ENCODE measurements around the gene NENF.

Gene NENF

DNA sequence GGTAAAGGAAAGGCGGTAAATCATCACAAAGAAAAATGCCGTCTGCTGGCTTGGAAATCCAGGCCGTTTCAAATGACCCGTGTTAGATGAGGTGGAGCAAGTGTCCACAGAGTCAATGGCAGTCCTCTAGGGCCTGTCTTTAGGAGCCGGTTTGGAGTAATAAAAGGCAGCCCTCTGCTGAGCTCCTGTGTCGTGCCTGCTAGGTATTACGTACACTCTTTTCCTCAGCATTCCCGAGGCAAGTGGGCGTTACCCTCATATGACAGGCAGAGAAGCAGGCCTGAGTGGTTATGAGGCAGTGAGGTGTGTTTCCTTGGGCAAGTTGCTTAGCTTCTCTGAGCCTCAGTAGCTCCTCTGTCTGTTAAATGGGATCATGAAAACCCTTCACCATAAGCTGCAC lies 7.7 kb downstream of the NENF start:
- peaks cover 11% of the 10 kb centered on the region for H3K36me3 Mint-ChIP-seq (ENCODE audit: low read depth)
- H3K27ac Mint-ChIP-seq: no peak overlapping the region

DNA sequence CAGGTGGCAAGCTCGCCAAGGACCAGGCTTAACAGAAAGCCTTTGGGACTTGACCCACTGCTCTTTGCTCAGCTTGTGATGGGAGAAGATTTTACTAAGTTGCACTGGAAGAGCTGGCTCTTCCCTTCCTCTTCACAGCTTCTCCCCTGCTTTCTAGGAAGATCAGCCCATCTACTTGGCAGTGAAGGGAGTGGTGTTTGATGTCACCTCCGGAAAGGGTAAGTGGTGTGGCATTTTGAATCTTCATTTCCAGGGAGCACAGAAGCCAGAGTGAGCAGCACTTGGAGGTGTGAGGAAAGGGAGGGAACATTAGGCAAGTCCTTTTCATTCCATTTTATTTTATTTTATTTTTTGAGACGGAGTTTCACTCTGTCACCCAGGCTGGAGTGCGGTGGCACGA lies 9.7 kb downstream of the NENF start:
- Mint-ChIP-seq H3K9me3 (no peaks in the 10 kb centered on the region), H3K36me3 (ENCODE audit: low read depth) (peaks cover 16% of the 10 kb centered on the region), H3K4me1 (ENCODE audit: low read depth) (peaks cover 1% of the 10 kb centered on the region), H3K27me3 (ENCODE audit: low read depth) (no peaks in the 10 kb centered on the region), H3K27ac (no peak overlapping the region), H3K4me3 (no peak overlapping the region)
- no peak for DNase-seq (ENCODE audit: low spot score)

More for the DNA sequence above, 7.7 kb downstream of the NENF start:
- DNase-seq (ENCODE audit: low spot score): no peak
- peaks cover 1% of the 10 kb centered on the region for H3K4me1 Mint-ChIP-seq (ENCODE audit: low read depth)
- H3K27me3 Mint-ChIP-seq (ENCODE audit: low read depth): no peaks in the 10 kb centered on the region
- H3K4me3 Mint-ChIP-seq: no peak overlapping the region
- no peaks in the 10 kb centered on the region for H3K9me3 Mint-ChIP-seq

DNA sequence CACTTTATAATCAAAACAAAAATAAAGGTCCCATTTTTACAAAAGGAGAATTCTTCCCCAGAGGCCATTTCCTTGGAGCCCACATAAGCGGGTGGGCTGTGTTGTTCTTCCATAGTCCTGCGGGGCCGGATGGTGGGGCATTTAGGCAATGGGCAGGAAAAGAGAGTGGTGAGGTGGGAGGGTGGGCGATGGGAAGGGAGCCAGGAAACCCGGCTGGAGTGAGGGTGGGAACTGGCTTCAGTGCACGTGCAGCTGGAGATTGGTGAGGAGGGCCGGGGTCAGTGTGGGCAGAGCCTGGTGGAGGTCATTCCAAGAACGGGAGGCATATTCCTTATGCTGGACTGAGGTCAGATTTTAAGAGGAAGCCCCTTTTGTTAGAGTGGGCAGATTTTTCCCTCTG lies 13.6 kb downstream of the NENF start:
- Mint-ChIP-seq H3K27me3 (ENCODE audit: low read depth) (no peaks in the 10 kb centered on the region), H3K9me3 (no peaks in the 10 kb centered on the region), H3K36me3 (ENCODE audit: low read depth) (peaks cover 16% of the 10 kb centered on the region), H3K4me1 (ENCODE audit: low read depth) (no peaks in the 10 kb centered on the region), H3K27ac (no peak overlapping the region), H3K4me3 (no peak overlapping the region)
- no peak for DNase-seq (ENCODE audit: low spot score)

DNA sequence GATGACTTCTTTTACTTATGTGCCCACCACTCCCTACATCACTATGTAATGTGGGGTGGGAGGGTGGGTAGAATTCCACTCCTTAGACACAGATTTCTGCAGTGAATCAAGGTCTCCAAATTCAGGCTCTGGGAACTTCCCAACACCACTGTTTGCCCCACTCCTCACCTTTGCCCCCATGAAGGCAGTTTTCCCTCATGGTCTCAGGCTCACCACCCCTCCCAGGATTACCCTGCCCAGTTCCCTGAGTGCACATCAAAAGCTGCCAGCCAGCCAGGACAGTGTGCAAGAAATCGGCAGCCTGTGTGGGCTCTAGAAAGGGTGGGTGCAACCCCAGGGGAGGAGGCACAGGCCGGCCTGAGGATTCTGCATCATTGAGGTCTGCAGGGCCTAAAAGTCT lies 14.8 kb downstream of the NENF start:
- H3K27ac Mint-ChIP-seq: no peak overlapping the region
- H3K4me1 Mint-ChIP-seq (ENCODE audit: low read depth): no peaks in the 10 kb centered on the region
- H3K4me3 Mint-ChIP-seq: no peak overlapping the region
- H3K36me3 Mint-ChIP-seq (ENCODE audit: low read depth): peaks cover 16% of the 10 kb centered on the region
- DNase-seq (ENCODE audit: low spot score): no peak
- H3K9me3 Mint-ChIP-seq: no peaks in the 10 kb centered on the region
- no peaks in the 10 kb centered on the region for H3K27me3 Mint-ChIP-seq (ENCODE audit: low read depth)

DNA sequence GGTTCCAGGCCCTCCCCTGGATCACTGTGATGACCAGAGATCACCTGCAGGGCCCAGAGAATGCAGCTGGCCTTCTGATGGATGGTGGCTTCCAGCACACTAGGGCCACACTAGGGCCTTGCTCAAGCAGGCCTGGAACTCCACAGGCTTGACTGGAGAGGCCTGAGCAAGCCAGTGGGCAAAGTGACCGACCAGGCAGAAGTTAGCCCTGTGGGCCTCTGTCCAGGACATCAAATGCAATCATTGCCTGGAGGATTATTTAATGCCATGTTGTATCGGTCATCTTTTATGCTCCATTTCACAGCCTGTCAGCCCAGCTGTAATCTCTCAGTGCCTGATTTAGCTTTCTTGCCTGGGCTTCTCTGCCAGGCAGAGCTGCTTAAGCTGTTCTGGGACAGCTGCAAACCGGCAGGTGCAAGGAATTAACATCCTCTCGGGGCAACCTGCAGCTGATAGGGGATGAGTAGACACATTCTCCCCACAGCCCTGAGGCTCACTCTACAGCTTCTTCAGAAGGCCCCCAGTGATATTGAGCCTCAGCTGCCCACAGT lies 17.7 kb downstream of the NENF start:
- Mint-ChIP-seq H3K4me1 (ENCODE audit: low read depth) (no peaks in the 10 kb centered on the region), H3K4me3 (no peak overlapping the region), H3K27ac (no peak overlapping the region), H3K9me3 (no peaks in the 10 kb centered on the region), H3K36me3 (ENCODE audit: low read depth) (peaks cover 5% of the 10 kb centered on the region), H3K27me3 (ENCODE audit: low read depth) (no peaks in the 10 kb centered on the region)
- DNase-seq (ENCODE audit: low spot score): no peak

DNA sequence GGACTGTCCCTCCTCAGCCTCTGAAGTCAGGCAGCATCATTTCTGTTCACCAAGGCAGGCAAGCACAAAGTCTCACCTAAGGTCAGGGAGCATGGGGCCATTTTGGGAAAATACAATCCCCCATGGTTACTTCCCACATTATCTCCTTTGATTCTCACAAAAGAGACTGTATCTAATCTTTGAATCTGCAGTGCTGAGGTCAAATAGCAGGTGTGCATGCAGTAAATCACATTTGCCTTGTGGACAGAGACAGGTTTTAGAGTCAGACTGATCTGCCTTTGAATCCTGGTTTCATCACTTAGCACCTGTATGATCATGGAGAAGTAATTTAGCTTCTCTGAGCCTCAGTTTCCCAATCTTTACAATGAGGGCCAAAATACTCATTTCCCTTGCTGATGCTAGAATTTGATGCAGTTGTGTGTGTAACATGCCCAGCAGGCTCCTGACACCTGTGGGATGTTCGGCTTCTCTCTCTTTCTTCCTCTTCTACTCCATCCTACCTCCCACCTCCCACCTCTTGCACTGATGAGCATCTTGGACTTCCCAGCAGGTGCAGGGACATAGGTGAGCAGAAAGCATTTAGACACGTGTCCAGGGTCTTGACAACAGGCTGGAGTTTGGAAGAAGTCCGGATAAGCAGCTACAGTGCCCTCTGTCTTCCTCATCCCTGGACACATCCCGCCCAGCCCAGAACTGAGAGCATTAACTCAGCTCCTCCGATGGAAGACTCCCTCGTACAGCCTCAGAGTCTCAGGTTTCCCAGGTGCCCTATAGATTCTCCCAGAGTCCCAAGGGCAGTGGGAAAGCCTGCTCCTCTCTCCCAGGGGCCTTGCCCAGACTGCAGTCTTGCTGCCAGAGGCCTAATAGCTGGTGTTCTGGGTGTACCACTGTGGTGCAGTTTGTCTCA lies 18.9 kb downstream of the NENF start:
- H3K27ac Mint-ChIP-seq: no peak overlapping the region

DNA sequence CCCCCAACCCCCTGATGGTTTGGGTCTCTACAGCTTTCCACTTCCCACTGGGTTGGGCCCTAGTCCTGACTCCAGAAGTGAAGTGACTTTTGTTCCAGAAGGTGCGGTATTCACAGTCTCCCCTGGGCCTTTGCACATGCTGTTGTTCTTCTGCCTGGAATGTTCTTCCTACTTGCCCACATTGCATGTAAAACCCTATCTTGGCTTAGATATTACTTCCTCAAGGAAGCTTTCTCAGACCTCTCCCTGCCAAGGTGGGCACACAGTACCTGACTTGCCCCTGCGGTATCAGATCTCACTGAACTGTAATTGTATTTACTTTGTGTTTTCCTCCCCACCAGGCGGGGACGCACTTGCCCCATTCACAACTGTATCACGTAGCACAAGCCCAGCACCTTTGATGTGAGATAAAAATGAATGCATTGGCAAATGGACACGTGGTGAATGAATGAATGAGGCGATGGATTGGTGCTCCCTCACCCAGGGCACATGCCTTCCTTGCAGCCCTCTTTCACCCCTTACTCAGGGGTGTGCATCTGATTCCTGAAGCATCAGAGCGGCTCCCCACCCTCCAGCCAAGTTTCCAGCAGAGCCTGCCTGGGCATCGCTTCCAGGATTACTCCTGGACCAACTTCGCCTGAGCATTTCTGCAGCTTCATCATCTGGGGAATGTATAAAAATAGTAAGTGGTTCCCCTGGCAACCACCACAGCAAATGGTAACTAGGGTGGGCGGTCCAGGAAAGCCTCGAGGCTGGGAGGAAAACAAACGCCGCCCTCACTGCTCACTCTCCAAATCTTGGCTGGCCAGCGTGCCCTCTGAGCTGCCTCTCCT lies 19.8 kb downstream of the NENF start:
- no peak overlapping the region for H3K4me3 Mint-ChIP-seq
- no peak overlapping the region for H3K27ac Mint-ChIP-seq
- H3K4me1 Mint-ChIP-seq (ENCODE audit: low read depth): no peaks in the 10 kb centered on the region
- H3K27me3 Mint-ChIP-seq (ENCODE audit: low read depth): no peaks in the 10 kb centered on the region
- no peaks in the 10 kb centered on the region for H3K36me3 Mint-ChIP-seq (ENCODE audit: low read depth)
- no peaks in the 10 kb centered on the region for H3K9me3 Mint-ChIP-seq
- DNase-seq (ENCODE audit: low spot score): no peak

More for the DNA sequence above, 18.9 kb downstream of the NENF start:
- Mint-ChIP-seq H3K4me1 (ENCODE audit: low read depth) (no peaks in the 10 kb centered on the region), H3K9me3 (no peaks in the 10 kb centered on the region), H3K36me3 (ENCODE audit: low read depth) (no peaks in the 10 kb centered on the region), H3K27me3 (ENCODE audit: low read depth) (no peaks in the 10 kb centered on the region), H3K4me3 (no peak overlapping the region)
- no peak for DNase-seq (ENCODE audit: low spot score)

DNA sequence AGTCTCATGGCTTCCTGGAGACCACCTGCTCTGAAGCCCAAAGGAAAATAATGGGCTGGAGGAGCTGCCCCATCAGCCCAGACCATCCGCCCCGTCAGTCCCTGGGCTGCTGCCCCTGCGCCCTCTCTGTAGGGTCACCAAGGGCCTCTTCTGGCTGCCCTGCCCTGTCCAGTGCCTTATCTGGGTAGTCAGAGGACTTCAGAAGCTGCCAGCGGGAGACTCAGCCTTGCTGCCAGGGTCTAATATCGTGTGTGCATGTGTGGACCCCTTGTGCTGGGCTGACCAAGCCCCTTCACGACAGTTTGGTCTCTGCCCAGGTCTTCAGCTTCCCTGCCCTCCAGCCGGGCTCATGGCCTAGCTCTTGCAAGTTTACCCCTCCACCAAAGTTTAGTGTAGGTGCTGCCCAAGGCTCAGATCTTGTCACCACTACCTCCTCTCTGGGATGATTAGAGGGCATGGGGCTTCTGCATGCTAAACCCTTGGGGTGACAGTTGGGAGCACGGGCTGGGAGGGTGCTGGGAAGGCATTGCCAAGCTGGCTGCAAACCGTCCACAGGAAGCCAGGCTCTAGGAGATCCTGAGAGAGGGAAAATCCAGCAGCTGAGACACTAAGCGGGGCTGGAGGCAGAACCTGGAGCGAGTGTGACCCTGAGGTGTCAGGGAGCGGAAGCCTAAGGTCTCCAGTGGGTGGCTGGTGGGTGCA lies 20.6 kb downstream of the NENF start:
- DNase-seq (ENCODE audit: low spot score): no peak
- Mint-ChIP-seq H3K27ac (no peak overlapping the region), H3K27me3 (ENCODE audit: low read depth) (no peaks in the 10 kb centered on the region), H3K4me1 (ENCODE audit: low read depth) (peaks cover 3% of the 10 kb centered on the region), H3K36me3 (ENCODE audit: low read depth) (no peaks in the 10 kb centered on the region), H3K9me3 (no peaks in the 10 kb centered on the region), H3K4me3 (no peak overlapping the region)

DNA sequence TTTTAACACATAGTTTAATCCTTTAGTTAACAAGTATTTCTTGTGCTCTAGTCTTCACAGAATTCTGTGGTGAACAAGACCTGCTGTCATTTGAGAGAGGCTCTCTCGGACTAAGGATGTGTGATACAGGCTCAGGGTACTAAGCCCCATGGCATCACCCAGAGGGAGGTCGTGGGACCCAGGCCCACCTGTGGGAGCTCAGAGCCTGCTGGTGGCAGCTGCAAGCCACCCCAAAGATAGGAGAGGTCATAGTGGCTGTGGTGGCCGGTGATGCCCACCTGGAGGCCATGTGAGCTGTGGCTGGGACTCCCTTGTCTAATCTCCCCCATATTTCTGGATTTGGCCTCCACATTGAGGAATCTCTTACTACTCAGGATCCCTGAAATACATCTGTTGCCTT lies 22.0 kb downstream of the NENF start:
- H3K4me3 Mint-ChIP-seq: no peak overlapping the region
- H3K27me3 Mint-ChIP-seq (ENCODE audit: low read depth): no peaks in the 10 kb centered on the region
- no peak for DNase-seq (ENCODE audit: low spot score)
- H3K36me3 Mint-ChIP-seq (ENCODE audit: low read depth): no peaks in the 10 kb centered on the region
- H3K9me3 Mint-ChIP-seq: no peaks in the 10 kb centered on the region
- no peak overlapping the region for H3K27ac Mint-ChIP-seq
- H3K4me1 Mint-ChIP-seq (ENCODE audit: low read depth): peaks cover 3% of the 10 kb centered on the region

DNA sequence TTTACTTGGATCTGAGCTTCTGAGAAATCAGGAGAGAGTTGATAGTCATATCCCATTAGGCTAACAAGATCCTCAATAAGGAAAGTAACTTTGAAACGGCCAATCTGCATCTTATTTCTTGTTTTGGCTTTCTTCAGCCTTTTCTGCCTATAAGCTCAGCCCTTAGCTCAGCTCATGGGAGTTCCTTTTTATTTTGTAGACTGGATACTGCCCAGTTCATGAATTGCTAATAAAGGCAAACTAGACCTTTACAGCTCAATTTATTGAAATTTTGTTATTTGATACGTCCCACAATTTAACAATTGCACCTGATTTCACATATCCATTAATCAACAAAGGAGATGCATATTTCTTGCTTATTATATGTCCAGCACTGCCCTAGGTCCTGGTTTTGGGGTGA lies 22.7 kb downstream of the NENF start:
- H3K4me3 Mint-ChIP-seq: no peak overlapping the region
- H3K36me3 Mint-ChIP-seq (ENCODE audit: low read depth): no peaks in the 10 kb centered on the region
- no peaks in the 10 kb centered on the region for H3K27me3 Mint-ChIP-seq (ENCODE audit: low read depth)
- H3K4me1 Mint-ChIP-seq (ENCODE audit: low read depth): peaks cover 3% of the 10 kb centered on the region
- no peak for DNase-seq (ENCODE audit: low spot score)
- no peaks in the 10 kb centered on the region for H3K9me3 Mint-ChIP-seq
- H3K27ac Mint-ChIP-seq: no peak overlapping the region

DNA sequence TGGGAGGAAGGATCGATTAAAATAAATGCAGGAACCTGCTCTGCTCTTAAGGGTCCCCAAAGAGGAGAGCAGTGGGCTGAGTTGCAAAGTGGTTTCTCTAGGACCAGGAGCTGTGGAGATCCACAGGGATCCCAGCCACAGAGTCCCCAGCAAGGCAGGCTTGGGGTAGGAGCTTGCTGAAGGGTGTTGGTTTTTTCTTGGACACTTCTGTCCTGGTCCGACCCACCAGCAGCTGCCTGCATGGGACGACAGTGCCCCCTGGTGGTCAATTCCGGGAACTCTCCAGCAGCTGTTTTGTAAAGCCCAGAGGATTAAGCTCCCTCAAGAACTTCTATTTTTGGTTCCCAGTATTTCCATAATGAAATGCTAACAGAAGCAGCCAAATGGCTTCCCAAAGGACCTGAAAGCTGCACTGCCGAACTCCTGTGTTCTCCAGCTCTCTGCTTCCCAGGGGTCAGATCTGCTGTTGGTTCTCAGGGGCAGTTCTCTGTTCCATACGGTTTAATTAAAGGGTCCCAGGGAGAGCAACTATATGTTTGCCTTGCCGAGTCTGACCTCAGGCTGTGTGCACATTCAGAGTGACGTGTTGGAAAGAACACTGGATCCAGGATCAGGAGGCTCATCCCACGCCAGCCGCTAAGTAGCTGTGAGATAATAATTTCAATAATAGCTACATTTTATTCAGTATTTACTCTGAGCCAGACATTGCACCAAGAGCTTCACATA lies 23.2 kb downstream of the NENF start:
- H3K27ac Mint-ChIP-seq: no peak overlapping the region
- H3K27me3 Mint-ChIP-seq (ENCODE audit: low read depth): no peaks in the 10 kb centered on the region
- H3K4me3 Mint-ChIP-seq: no peak overlapping the region
- H3K4me1 Mint-ChIP-seq (ENCODE audit: low read depth): peaks cover 3% of the 10 kb centered on the region
- no peaks in the 10 kb centered on the region for H3K36me3 Mint-ChIP-seq (ENCODE audit: low read depth)
- no peaks in the 10 kb centered on the region for H3K9me3 Mint-ChIP-seq
- DNase-seq (ENCODE audit: low spot score): peak; percentile 68

DNA sequence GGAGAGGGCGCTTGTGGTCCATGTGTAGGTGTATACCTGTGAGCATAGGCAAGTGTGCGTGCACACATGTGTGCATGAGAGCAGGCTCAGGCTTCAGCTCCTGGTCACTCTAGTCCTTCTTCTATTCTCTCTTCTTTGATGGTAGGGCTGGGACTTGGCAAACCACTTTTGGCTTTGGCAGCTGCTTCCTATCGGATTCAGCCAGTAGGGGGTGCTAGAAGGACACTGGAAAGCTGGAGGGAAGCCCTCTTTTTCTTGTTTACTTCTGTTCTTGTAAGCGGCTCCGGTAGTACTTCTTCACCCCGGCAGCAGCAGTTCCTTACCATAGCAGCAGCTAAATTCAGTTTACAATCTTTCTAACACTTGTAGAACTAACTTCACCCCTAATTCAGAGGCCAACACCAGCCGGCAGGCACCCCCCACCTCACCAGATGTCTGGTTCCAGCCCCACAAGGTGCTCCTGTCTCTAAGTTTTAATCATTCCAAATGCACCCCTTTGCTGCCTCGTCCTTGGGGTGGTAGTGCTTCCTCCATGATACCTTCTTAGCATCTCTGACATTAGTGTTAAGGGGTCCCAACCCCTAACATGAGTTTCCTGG lies 25.1 kb downstream of the NENF start:
- Mint-ChIP-seq H3K9me3 (no peaks in the 10 kb centered on the region), H3K27ac (no peak overlapping the region), H3K4me3 (no peak overlapping the region), H3K36me3 (ENCODE audit: low read depth) (no peaks in the 10 kb centered on the region), H3K4me1 (ENCODE audit: low read depth) (peaks cover 3% of the 10 kb centered on the region), H3K27me3 (ENCODE audit: low read depth) (no peaks in the 10 kb centered on the region)
- peak; percentile 29 for DNase-seq (ENCODE audit: low spot score)

DNA sequence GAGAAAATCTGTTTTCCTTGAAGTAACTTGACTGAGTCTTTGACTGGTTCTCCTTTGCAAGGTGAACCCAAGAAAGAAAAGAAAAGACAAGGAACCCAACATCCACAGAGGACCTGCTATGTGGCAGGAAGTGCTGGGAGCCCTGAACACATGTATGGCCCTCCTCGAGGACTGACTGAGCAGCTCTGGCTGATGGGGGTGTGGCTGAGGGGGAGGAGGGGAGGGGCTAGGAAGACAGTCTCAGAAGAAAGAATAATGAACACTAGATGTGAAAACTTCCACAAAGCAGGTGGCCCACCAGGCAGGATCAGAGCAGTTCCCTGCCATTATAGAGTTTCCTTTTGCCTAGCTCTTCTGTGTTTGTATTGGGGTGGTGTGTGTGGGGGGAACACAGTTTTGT lies 26.1 kb downstream of the NENF start:
- Mint-ChIP-seq H3K4me1 (ENCODE audit: low read depth) (peaks cover 3% of the 10 kb centered on the region), H3K36me3 (ENCODE audit: low read depth) (no peaks in the 10 kb centered on the region), H3K27ac (no peak overlapping the region), H3K27me3 (ENCODE audit: low read depth) (no peaks in the 10 kb centered on the region), H3K9me3 (no peaks in the 10 kb centered on the region), H3K4me3 (no peak overlapping the region)
- DNase-seq (ENCODE audit: low spot score): no peak
